Bronchial epithelial cell (primary cell): ENCODE results near the gene UST. TPM values are rescaled to one million over a fixed set of nuclear protein-coding genes. Genes with fewer than 3 reads are reported as not detected.

ENCODE experiments used
- DNase-seq: peaks from one replicate; pipeline ENCODE4 v3.0.0-alpha.2; 2010; ENCODE audit warnings: low read depth
- FAIRE-seq: peaks from 2 replicates; lab custom pipeline; 2011; peaks lifted over from hg19 to GRCh38; lab: Jason Lieb, UNC
- H3K27me3 ChIP-seq: 2 replicates; pipeline ENCODE4 v1.5.1; 2011; ENCODE audit warnings: low read length; ENCODE audit not compliant: control insufficient read depth, insufficient read depth
- H3K36me3 ChIP-seq: 2 replicates; pipeline ENCODE4 v1.5.1; 2011; ENCODE audit warnings: low read length; ENCODE audit not compliant: control insufficient read depth, insufficient read depth
- H3K4me3 ChIP-seq: 2 replicates; pipeline ENCODE4 v1.5.1; 2011; ENCODE audit warnings: mild to moderate bottlenecking, low read depth, low read length, control low read depth
- total RNA-seq: library from RNA; depleted of rRNA; stranded (reverse); fragments of >200 nt; gene quantifications from 2 replicates; pipeline ENCODE4 v1.2.1, GENCODE V29; 2014
- TF ChIP-seq, protein P1 (sequence below): IDR thresholded peaks from 2 replicates; pipeline ENCODE4 v1.5.1; 2011; ENCODE audit warnings: mild to moderate bottlenecking, moderate library complexity, low read length, control low read depth, inconsistent platforms; ENCODE audit not compliant: insufficient read depth, severe bottlenecking

UST gene
- total RNA-seq, 1 donor from 2014 or later: 18.7 TPM

DNA sequence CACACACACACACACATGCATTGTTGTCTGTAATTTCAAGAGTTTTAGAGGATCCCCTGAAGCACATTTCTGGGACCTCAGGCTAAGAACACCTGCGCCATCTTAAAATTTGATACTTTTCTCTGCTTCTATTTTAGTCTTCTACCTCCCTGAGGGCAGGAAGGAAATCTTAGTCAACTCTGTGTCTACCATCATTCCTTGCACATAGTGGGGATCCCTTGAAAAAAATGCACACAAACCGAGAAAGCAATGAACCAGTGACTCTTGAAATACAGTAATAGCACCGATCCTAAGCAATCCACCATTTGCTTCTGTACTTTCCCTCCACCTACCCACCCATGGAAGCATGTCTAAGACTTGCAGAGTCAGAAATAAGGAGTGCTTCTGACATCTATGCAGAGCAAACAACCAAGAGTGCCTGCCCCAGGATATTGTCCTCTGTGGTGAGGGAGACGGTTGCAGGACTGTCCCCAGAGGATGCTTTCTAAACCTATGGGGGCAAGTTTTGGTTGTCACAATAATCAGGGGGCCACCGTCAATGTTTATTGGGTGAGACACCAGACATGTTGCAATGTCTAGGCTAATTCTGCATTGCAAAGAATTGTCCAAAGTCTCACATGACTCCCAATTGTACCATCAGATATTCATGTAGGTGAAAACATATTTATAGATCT is 362.7 kb downstream of the UST start:
- no peak for DNase-seq
- Histone ChIP-seq H3K36me3 (no peaks in the 10 kb centered on the region), H3K4me3 (no peak overlapping the region), H3K27me3 (no peaks in the 10 kb centered on the region)
- no peak for FAIRE-seq
- TF ChIP-seq, protein P1, sequence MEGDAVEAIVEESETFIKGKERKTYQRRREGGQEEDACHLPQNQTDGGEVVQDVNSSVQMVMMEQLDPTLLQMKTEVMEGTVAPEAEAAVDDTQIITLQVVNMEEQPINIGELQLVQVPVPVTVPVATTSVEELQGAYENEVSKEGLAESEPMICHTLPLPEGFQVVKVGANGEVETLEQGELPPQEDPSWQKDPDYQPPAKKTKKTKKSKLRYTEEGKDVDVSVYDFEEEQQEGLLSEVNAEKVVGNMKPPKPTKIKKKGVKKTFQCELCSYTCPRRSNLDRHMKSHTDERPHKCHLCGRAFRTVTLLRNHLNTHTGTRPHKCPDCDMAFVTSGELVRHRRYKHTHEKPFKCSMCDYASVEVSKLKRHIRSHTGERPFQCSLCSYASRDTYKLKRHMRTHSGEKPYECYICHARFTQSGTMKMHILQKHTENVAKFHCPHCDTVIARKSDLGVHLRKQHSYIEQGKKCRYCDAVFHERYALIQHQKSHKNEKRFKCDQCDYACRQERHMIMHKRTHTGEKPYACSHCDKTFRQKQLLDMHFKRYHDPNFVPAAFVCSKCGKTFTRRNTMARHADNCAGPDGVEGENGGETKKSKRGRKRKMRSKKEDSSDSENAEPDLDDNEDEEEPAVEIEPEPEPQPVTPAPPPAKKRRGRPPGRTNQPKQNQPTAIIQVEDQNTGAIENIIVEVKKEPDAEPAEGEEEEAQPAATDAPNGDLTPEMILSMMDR: no peak

DNA sequence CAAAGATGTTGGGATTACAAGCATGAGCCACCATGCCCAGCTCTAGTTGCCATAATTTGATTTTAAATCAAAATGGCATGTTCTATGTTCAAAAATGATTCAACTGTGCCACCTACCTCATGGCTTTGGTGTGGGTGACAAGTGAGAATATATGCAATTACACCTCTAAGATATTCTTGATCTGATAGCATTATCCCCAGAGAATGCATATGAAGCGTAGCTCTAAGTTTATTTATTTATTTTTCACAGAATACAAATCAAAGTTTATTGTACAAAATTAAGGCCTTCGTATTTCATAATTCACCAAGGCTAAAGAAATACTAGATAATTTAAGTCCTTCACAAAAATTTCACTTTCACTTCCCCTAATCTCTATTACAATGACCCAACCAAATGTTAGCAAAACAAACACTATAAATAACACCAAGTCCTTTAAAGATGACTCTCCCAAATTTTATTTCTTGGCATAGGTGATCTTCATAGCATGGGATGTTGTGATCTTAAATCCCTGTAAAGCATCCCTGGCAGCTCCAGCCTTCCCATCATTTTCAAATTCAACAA is 364.8 kb downstream of the UST start:
- FAIRE-seq (no peak), DNase-seq (no peak)
- TF ChIP-seq, protein P1: no peak
- Histone ChIP-seq H3K4me3 (no peak overlapping the region), H3K27me3 (no peaks in the 10 kb centered on the region), H3K36me3 (no peaks in the 10 kb centered on the region)

DNA sequence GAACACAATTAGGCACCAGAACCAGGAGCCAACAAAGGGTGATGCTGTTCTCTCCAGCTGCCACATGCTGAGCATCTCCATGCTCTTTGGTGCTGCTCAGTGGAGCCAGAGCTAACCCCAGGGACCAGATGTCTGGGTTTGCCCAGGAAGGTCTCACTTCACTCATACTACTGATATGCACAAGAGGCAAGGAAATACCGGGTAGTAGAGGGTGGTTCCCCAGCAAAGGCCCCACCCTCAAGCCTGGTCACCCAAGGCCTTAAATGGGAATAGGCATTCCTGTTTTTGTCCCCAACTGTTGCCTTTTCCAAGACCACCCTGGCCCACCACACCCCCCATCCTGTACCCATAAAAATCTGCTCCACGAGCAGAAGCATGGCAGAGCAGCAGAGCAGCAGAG is 366.1 kb downstream of the UST start:
- H3K36me3 ChIP-seq: no peaks in the 10 kb centered on the region
- no peaks in the 10 kb centered on the region for H3K27me3 ChIP-seq
- no peak overlapping the region for H3K4me3 ChIP-seq
- DNase-seq (no peak), FAIRE-seq (peak; percentile 86)
- TF ChIP-seq, protein P1: no peak

DNA sequence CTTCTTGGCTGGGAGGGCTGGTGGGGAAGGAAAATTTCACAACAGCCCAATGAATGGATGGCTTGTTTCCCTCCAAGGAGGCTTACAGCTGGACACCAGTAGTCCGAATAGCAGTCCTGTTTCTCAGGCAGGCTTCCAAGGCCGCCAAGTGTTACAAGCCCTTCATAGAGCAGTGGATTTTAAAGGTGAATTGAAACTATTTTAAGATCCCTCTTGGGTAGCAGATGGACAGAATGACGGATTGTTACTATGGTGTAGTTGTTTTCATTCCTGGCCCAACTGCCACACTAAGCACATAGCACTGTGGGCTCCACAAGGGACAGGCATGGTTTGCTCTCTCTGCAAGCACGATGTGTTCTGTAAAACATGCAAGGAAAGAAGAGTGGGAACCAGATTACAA is 367.3 kb downstream of the UST start:
- FAIRE-seq (no peak), DNase-seq (no peak)
- H3K36me3 ChIP-seq: no peaks in the 10 kb centered on the region
- TF ChIP-seq, protein P1: no peak
- no peak overlapping the region for H3K4me3 ChIP-seq
- H3K27me3 ChIP-seq: no peaks in the 10 kb centered on the region

DNA sequence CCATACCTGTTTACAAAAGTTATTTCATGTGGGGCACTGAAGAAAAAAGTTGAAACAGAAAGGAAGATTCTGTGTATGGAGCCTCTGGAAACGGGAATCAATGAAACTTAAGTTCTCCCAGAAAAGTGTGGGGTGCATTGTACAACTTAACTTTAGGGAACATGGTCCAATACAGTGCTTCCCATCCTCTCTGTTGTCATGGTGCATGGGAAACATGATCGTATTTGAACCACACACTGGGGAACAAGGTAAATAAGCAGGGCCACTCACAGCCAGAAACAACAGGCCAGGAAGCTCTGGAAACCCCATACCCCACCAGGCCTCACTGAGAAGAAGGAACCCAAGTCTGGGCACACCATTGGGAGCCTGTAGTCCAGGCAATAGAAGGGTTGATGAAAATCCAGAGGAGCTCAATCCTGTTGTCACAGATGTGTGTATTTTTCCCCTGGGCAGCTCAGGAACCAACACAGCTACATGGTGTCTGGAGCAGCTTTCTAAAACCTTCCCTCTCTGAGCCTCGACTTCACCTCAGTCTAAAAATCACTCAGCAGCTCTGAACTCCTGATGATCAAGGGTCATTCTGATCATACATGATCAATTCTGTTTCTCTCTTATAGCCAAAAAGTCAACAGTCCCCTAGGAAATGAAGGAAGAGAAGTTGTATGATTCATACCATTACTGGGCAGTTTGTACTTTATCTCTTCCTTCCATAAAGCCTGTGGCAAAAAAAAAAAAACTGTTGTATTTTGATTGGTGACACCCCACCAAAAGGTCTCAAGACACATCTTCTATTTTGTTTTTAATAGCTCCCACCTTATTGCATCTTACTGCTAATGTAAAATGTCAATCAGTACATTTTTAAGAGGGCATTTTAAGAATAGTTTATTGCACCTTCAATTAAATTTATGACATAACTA is 372.2 kb downstream of the UST start:
- Histone ChIP-seq H3K4me3 (no peak overlapping the region), H3K27me3 (no peaks in the 10 kb centered on the region), H3K36me3 (no peaks in the 10 kb centered on the region)
- TF ChIP-seq, protein P1: no peak
- DNase-seq (peak; percentile 12), FAIRE-seq (no peak)
